Endothelial cell of umbilical vein (primary cell): ENCODE results near the gene PNPLA1. TPM values are rescaled to one million over a fixed set of nuclear protein-coding genes. Genes with fewer than 3 reads are reported as not detected.

Experiments
- BruUV-seq: library from RNA; stranded (reverse); fragments of 400-500 nt; replicated peaks from 2 replicates; lab custom pipeline; 2021; lab: Mats Ljungman, UMichigan
- CTCF ChIA-PET: fragments of 300-600, 350-600 bp; sonication (Branson Sonifier 250); formaldehyde crosslinking; loops from one replicate; lab custom pipeline; 2021; ENCODE audit warnings: antibody characterized with exemption, inconsistent platforms; lab: Charles Lee
- POLR2A ChIA-PET: fragments of 300-600, 350-600 bp; sonication (Branson Sonifier 250); formaldehyde crosslinking; loops from one replicate; lab custom pipeline; 2021; ENCODE audit warnings: antibody characterized with exemption, inconsistent platforms; lab: Charles Lee
- DNase-seq: peaks from one replicate; pipeline ENCODE4 v3.0.0-alpha.2; 2011; ENCODE audit warnings: low read depth, low spot score
- FAIRE-seq: peaks from 2 replicates; lab custom pipeline; 2011; peaks lifted over from hg19 to GRCh38; lab: Jason Lieb, UNC
- H2AFZ ChIP-seq: 2 replicates; pipeline ENCODE4 v1.6.0; 2012; ENCODE audit warnings: low read depth, low read length, control low read depth, inconsistent platforms
- H3K27ac ChIP-seq: 2 replicates; pipeline ENCODE4 v1.5.1; 2011; ENCODE audit warnings: low read depth, mild to moderate bottlenecking, control low read depth, low read length, moderate library complexity; ENCODE audit not compliant: insufficient read depth
- H3K27me3 ChIP-seq, 2 experiments: 2 replicates each; pipeline versions ENCODE4 v1.6.0 to v1.6.1; 2011; ENCODE audit warnings: low read length in 2 of 2, mixed read lengths in 1 of 2; ENCODE audit not compliant: control insufficient read depth in 2 of 2, insufficient read depth in 2 of 2
- H3K36me3 ChIP-seq, 2 experiments: 2 replicates in 1 of 2; 3 replicates in 1 of 2; pipeline ENCODE4 v1.5.1; 2011; ENCODE audit warnings: low read length in 2 of 2, mild to moderate bottlenecking in 1 of 2, moderate library complexity in 1 of 2; ENCODE audit not compliant: control insufficient read depth in 2 of 2, insufficient read depth in 2 of 2; ENCODE audit errors: extremely low read depth in 1 of 2
- H3K4me1 ChIP-seq: 3 replicates; pipeline ENCODE4 v1.5.1; 2011; ENCODE audit warnings: mild to moderate bottlenecking, low read length; ENCODE audit not compliant: control insufficient read depth, insufficient read depth; ENCODE audit errors: extremely low read depth
- H3K4me2 ChIP-seq: 2 replicates; pipeline ENCODE4 v1.6.1; 2011; ENCODE audit warnings: low read length, control low read depth, mixed read lengths; ENCODE audit not compliant: insufficient read depth
- H3K4me3 ChIP-seq, 3 experiments: fragments of 200-600 bp in 1 of 3; sonication (generic), shearing (Covaris generic) in 1 of 3; replicated peaks in 1 of 3; 2 replicates each; pipeline ENCODE4 v1.5.1; 2011 to 2016; ENCODE audit warnings: control low read depth in 3 of 3, low read length in 3 of 3, mild to moderate bottlenecking in 2 of 3, inconsistent platforms in 1 of 3, low read depth in 1 of 3, moderate library complexity in 1 of 3; ENCODE audit not compliant: insufficient read depth in 1 of 3
- H3K79me2 ChIP-seq: 2 replicates; pipeline ENCODE4 v1.6.0; 2012; ENCODE audit warnings: low read length, inconsistent platforms; ENCODE audit not compliant: control insufficient read depth, insufficient read depth
- H3K9ac ChIP-seq: replicated peaks from 2 replicates; pipeline ENCODE3; 2011; ENCODE audit warnings: low read length, control low read depth; ENCODE audit not compliant: insufficient read depth; ENCODE audit errors: extremely low read depth
- H3K9me1 ChIP-seq: replicated peaks from 3 replicates; pipeline ENCODE4 v1.6.0; 2011; ENCODE audit warnings: mild to moderate bottlenecking, low read length; ENCODE audit not compliant: control insufficient read depth, insufficient read depth; ENCODE audit errors: extremely low read depth
- H3K9me3 ChIP-seq: replicated peaks from 2 replicates; pipeline ENCODE4 v1.5.1; 2012; ENCODE audit warnings: low read length, inconsistent platforms; ENCODE audit not compliant: control insufficient read depth, insufficient read depth
- H4K20me1 ChIP-seq: replicated peaks from 2 replicates; pipeline ENCODE3; 2011; ENCODE audit warnings: mild to moderate bottlenecking, low read length; ENCODE audit not compliant: control insufficient read depth, insufficient read depth; ENCODE audit errors: extremely low read depth
- EZH2 ChIP-seq: IDR thresholded peaks from 2 replicates; pipeline ENCODE4 v1.6.1; 2012; ENCODE audit warnings: borderline replicate concordance, low read depth, mild to moderate bottlenecking, moderate library complexity, low read length, inconsistent platforms; ENCODE audit not compliant: severe bottlenecking
- FOS ChIP-seq: IDR thresholded peaks from 2 replicates; pipeline ENCODE4 v1.6.1; 2011; ENCODE audit warnings: mild to moderate bottlenecking, low read length, moderate library complexity, borderline replicate concordance; ENCODE audit not compliant: insufficient read depth
- GATA2 ChIP-seq: IDR thresholded peaks from 2 replicates; pipeline ENCODE4 v1.7.0; 2011; ENCODE audit warnings: low read depth, mild to moderate bottlenecking, moderate library complexity, mixed read lengths, low read length; ENCODE audit not compliant: insufficient read length, insufficient read depth
- JUN ChIP-seq: IDR thresholded peaks from 2 replicates; pipeline ENCODE4 v1.6.1; 2011; ENCODE audit warnings: borderline replicate concordance, low read depth; ENCODE audit not compliant: insufficient read length, insufficient read depth
- MYC ChIP-seq: IDR thresholded peaks from one replicate; pipeline ENCODE4 v1.6.1; 2011; ENCODE audit warnings: mild to moderate bottlenecking, low read depth, low read length
- POLR2A ChIP-seq: IDR thresholded peaks from 2 replicates; pipeline ENCODE4 v1.6.1; 2012; ENCODE audit warnings: low read depth, mild to moderate bottlenecking, control low read depth, low read length
- POLR2AphosphoS5 ChIP-seq: IDR thresholded peaks from 2 replicates; pipeline ENCODE4 v1.6.1; 2012; ENCODE audit warnings: low read depth, mild to moderate bottlenecking, control low read depth, low read length, moderate library complexity; ENCODE audit not compliant: insufficient read depth
- dilution Hi-C: fragments of 300-500 bp; cut with MboI; formaldehyde crosslinking; loops from one replicate; pipeline ENCODE4 v1.15.0; 2019; ENCODE audit warnings: low sequenced_read_pairs; ENCODE audit not compliant: extremely low pct_ligation_motif_present
- intact Hi-C: fragments of 100-400 bp; cut with micrococcal nuclease; formaldehyde crosslinking; loops from one replicate; pipeline ENCODE4 v1.10.0; 2022
- polyA plus RNA-seq, 4 experiments: library from polyadenylated mRNA; depleted of rRNA in 3 of 4; stranded (reverse) in 3 of 4; unstranded in 1 of 4; fragments of >200 nt; gene quantifications; 2 replicates each; pipeline versions ENCODE4 v1.2.1 to v1.2.3, GENCODE V29; 2011 to 2012; ENCODE audit warnings: missing spikeins in 1 of 4
- total RNA-seq: library from RNA; stranded (reverse); gene quantifications from 2 replicates; pipeline ENCODE4 v1.2.3, GENCODE V29; 2021
- TF ChIP-seq, protein P1 (sequence below), 2 donors: IDR thresholded peaks; 1 replicate in 1 of 2; 2 replicates in 1 of 2; pipeline ENCODE4 v1.5.1; 2011; ENCODE audit warnings: low read length in 2 of 2, mild to moderate bottlenecking in 2 of 2, moderate library complexity in 2 of 2, control low read depth in 1 of 2, inconsistent platforms in 1 of 2, low read depth in 1 of 2; ENCODE audit not compliant: insufficient read depth in 1 of 2; ENCODE audit errors: extremely low read depth in 1 of 2
- TF ChIP-seq, protein P2 (sequence below): IDR thresholded peaks from 2 replicates; pipeline ENCODE4 v1.6.1; 2011; ENCODE audit not compliant: insufficient read depth, insufficient read length

The PNPLA1 gene
- total and polyA plus RNA-seq, 2 donors (not counting 3 experiments of a cell fraction or from before 2014, with no cell fraction given): not detected

DNA sequence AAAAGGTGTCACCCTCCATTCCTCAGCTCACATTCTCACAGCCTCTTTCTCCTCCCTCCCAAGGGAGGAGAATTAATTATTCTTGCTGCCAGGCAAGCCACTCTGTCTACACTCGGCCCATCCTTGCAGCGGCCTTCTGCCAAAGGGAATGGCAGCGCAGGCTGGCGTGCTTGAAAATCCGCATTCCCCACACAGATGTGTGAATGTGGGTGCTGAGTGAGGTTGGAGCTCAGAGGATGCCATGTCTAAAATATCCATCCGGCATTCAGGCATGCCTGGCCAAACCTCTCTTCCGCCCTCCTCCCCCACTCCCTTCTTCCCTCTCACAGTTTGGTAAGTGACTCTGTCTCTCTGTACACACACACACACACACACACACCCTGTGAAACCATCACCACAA is 27.7 kb downstream of the PNPLA1 start:
- H3K9ac ChIP-seq: no peak overlapping the region
- H3K9me3 ChIP-seq: no peaks in the 10 kb centered on the region
- POLR2A ChIA-PET: no interaction called here
- no peaks in the 10 kb centered on the region for H3K9me1 ChIP-seq
- no peaks in the 10 kb centered on the region for H4K20me1 ChIP-seq
- no peak overlapping the region for H3K4me2 ChIP-seq
- no peak for TF ChIP-seq POLR2A
- TF ChIP-seq MYC: no peak
- TF ChIP-seq FOS: no peak
- TF ChIP-seq EZH2: no peak
- TF ChIP-seq JUN: no peak
- TF ChIP-seq POLR2AphosphoS5: no peak
- TF ChIP-seq, protein P1, sequence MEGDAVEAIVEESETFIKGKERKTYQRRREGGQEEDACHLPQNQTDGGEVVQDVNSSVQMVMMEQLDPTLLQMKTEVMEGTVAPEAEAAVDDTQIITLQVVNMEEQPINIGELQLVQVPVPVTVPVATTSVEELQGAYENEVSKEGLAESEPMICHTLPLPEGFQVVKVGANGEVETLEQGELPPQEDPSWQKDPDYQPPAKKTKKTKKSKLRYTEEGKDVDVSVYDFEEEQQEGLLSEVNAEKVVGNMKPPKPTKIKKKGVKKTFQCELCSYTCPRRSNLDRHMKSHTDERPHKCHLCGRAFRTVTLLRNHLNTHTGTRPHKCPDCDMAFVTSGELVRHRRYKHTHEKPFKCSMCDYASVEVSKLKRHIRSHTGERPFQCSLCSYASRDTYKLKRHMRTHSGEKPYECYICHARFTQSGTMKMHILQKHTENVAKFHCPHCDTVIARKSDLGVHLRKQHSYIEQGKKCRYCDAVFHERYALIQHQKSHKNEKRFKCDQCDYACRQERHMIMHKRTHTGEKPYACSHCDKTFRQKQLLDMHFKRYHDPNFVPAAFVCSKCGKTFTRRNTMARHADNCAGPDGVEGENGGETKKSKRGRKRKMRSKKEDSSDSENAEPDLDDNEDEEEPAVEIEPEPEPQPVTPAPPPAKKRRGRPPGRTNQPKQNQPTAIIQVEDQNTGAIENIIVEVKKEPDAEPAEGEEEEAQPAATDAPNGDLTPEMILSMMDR (IDR thresholded peaks at IDR 0.05; ENCODE audit: extremely low read depth in 1 of 2, insufficient read depth in 1 of 2, low read depth in 1 of 2, low read length in 2 of 2): no peak
- no peak for TF ChIP-seq GATA2
- TF ChIP-seq, protein P2, sequence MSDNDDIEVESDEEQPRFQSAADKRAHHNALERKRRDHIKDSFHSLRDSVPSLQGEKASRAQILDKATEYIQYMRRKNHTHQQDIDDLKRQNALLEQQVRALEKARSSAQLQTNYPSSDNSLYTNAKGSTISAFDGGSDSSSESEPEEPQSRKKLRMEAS: no peak
- BruUV-seq: no TSS peak
- H3K36me3 ChIP-seq: no peaks in the 10 kb centered on the region
- no peak for DNase-seq
- H3K27ac ChIP-seq: no peak overlapping the region
- no peak overlapping the region for H2AFZ ChIP-seq
- H3K27me3 ChIP-seq: peaks cover 7 to 8% of the 10 kb centered on the region in 2 experiments
- no peaks in the 10 kb centered on the region for H3K79me2 ChIP-seq
- H3K4me3 ChIP-seq: no peak overlapping the region
- intact Hi-C loops: no loop called here
- no peak for FAIRE-seq
- dilution Hi-C loops: no loop called here
- CTCF ChIA-PET: interaction anchor here (1.3 to 1.4 kb wide), 2 partner anchors 40 to 49 kb away, joined by 3 read pairs; no protein-coding TSS in a partner anchor
- H3K4me1 ChIP-seq: no peaks in the 10 kb centered on the region
